Right atrium auricular region (tissue), 2 donors: ENCODE results near the gene TLR6. TPM values are rescaled to one million over a fixed set of nuclear protein-coding genes. Genes with fewer than 3 reads are reported as not detected.
"Not testable (repeated sequence)": the region's sequence is repeated elsewhere in the genome, so short reads cannot be mapped to it uniquely, and the experiment has no call there.

Source experiments
- DNase-seq: peaks from one replicate; pipeline ENCODE4 v3.0.0-alpha.2; 2019; ENCODE audit warnings: low spot score
- H3K27ac ChIP-seq, 2 donors: fragments of 200-600 bp; sonication (generic); 1 replicate in 1 of 2; 2 replicates in 1 of 2; pipeline ENCODE4 v1.5.1; 2016 to 2019
- H3K27me3 ChIP-seq, 2 donors: fragments of 200-600 bp; sonication (generic); one replicate each; pipeline versions ENCODE4 v1.5.1 to v1.6.0; 2017 to 2019
- H3K36me3 ChIP-seq: fragments of 200-600 bp; sonication (generic); one replicate; pipeline ENCODE4 v1.5.1; 2016
- H3K4me1 ChIP-seq, 2 donors: fragments of 200-600 bp; sonication (generic); one replicate each; pipeline versions ENCODE4 v1.5.1 to v1.6.0; 2017 to 2019
- H3K4me3 ChIP-seq, 2 donors: fragments of 200-600 bp; sonication (generic); 1 replicate in 1 of 2; 2 replicates in 1 of 2; pipeline ENCODE4 v1.5.1; 2017 to 2019; ENCODE audit warnings: mild to moderate bottlenecking in 1 of 2, moderate library complexity in 1 of 2
- H3K9me3 ChIP-seq, 2 donors: fragments of 200-600 bp; sonication (generic); one replicate each; pipeline ENCODE4 v1.5.1; 2019
- CTCF ChIP-seq, 2 donors: fragments of 200-600 bp; sonication (generic); IDR thresholded peaks; one replicate each; pipeline ENCODE4 v1.5.1; 2019; ENCODE audit warnings: antibody characterized with exemption in 2 of 2
- microRNA counts, 2 donors: library from miRNA; unstranded; fragments of <30 nt; microRNA quantifications; one replicate each; lab custom pipeline; 2016 to 2017
- microRNA-seq, 2 donors: library from miRNA; unstranded; fragments of <30 nt; microRNA quantifications; one replicate each; pipeline ENCODE4, GENCODE V29; 2016 to 2017; ENCODE audit warnings: borderline number of aligned reads in 2 of 2, borderline replicate concordance in 1 of 2
- total RNA-seq, 2 donors: library from RNA; depleted of rRNA; stranded (reverse); fragments of >200 nt; gene quantifications; one replicate each; pipeline ENCODE4 v1.1.0, GENCODE V29; 2016

TLR6 gene
- total RNA-seq, 2 donors from 2014 or later, result 1.2 to 2.3 TPM

- Histone ChIP-seq H3K9me3 (no peaks in the 10 kb centered on the region), H3K4me3 (no peak overlapping the region), H3K36me3 (no peaks in the 10 kb centered on the region), H3K4me1 (no peaks in the 10 kb centered on the region), H3K27ac (no peak overlapping the region), H3K27me3 (no peaks in the 10 kb centered on the region)
- DNase-seq, result no peak
- no peak for TF ChIP-seq CTCF (IDR thresholded peaks at IDR 0.05)
Measured at GRCh38 chr4:38781854-38782261, 74.8 kb downstream of the TLR6 start.

- Histone ChIP-seq H3K27me3 (no peaks in the 10 kb centered on the region), H3K9me3 (no peaks in the 10 kb centered on the region), H3K4me1 (no peaks in the 10 kb centered on the region), H3K27ac (no peak overlapping the region), H3K36me3 (no peaks in the 10 kb centered on the region), H3K4me3 (no peak overlapping the region)
- no peak for TF ChIP-seq CTCF (IDR thresholded peaks at IDR 0.05)
- no peak for DNase-seq
Measured at GRCh38 chr4:38780833-38781484, 75.7 kb downstream of the TLR6 start.

- H3K4me3 ChIP-seq, result no peak overlapping the region
- no peak for DNase-seq
- peaks cover 0 to 2% of the 10 kb centered on the region in 2 donors for H3K9me3 ChIP-seq
- H3K4me1 ChIP-seq, result no peaks in the 10 kb centered on the region
- H3K27me3 ChIP-seq, result no peaks in the 10 kb centered on the region
- TF ChIP-seq CTCF (IDR thresholded peaks at IDR 0.05), result no peak
- no peak overlapping the region for H3K27ac ChIP-seq
- no peaks in the 10 kb centered on the region for H3K36me3 ChIP-seq
Measured at GRCh38 chr4:38779790-38780189, 76.8 kb downstream of the TLR6 start.

GRCh38 chr4:38777925-38778324 is 78.7 kb downstream of the TLR6 start:
- H3K27me3 ChIP-seq, H3K4me3 ChIP-seq, H3K9me3 ChIP-seq, H3K4me1 ChIP-seq, H3K36me3 ChIP-seq, DNase-seq, H3K27ac ChIP-seq: not testable (repeated sequence)

- Histone ChIP-seq H3K27me3 (no peaks in the 10 kb centered on the region), H3K36me3 (no peaks in the 10 kb centered on the region), H3K4me3 (no peak overlapping the region), H3K9me3 (peaks cover 0 to 8% of the 10 kb centered on the region in 2 donors), H3K4me1 (no peaks in the 10 kb centered on the region), H3K27ac (no peak overlapping the region)
- DNase-seq, result no peak
- TF ChIP-seq CTCF (IDR thresholded peaks at IDR 0.05), result no peak
Measured at GRCh38 chr4:38775326-38775725, 81.3 kb downstream of the TLR6 start.

- Histone ChIP-seq H3K4me1 (no peaks in the 10 kb centered on the region), H3K4me3 (no peak overlapping the region), H3K36me3 (no peaks in the 10 kb centered on the region), H3K27me3 (no peaks in the 10 kb centered on the region), H3K9me3 (peaks cover 0 to 8% of the 10 kb centered on the region in 2 donors), H3K27ac (no peak overlapping the region)
- no peak for TF ChIP-seq CTCF (IDR thresholded peaks at IDR 0.05)
- DNase-seq, result no peak
Measured at GRCh38 chr4:38774181-38774955, 82.2 kb downstream of the TLR6 start.

MicroRNAs within 50 kb of the gene (microRNA counts, 767-probe panel; counts per million panel counts)
- microRNA hsa-miR-574-3p (lab: Ali Mortazavi, UCI), result 3,394 to 8,141 counts per million in 2 donors
- 2,991 to 6,764 counts per million in 2 donors for microRNA hsa-miR-574-5p (lab: Ali Mortazavi, UCI)

Small RNA genes lying within 50 kb of the gene (microRNA-seq; reads per million reads assigned to microRNA genes)
- gene MIR574, result 775 to 992 reads per million in 2 donors

Other genes with a start within 250 kb of the TLR6 start
- gene KLF3, start 192.6 kb downstream of the TLR6 start, total RNA-seq, result 10 to 100 TPM; 22.6 to 28.8 TPM
- under 1 TPM in 1 of 2 donors, not detected in 1; 0.08 TPM for gene TLR10, start 73.8 kb downstream of the TLR6 start, total RNA-seq
- gene TLR1, start 52.0 kb downstream of the TLR6 start, total RNA-seq, result 1 to 10 TPM; 3.6 to 8.9 TPM
- gene FAM114A1, start 11.0 kb upstream of the TLR6 start, total RNA-seq, result 10 to 100 TPM; 57.7 to 73.2 TPM
- not detected for gene TMEM156, start 175.6 kb upstream of the TLR6 start, total RNA-seq
- 10 to 100 TPM; 11.8 to 13.1 TPM for gene KLHL5, start 205.4 kb upstream of the TLR6 start, total RNA-seq